CD4-positive, alpha-beta T cell (primary cell): ENCODE data around the gene ATXN1L. TPM values are rescaled to one million over a fixed set of nuclear protein-coding genes. Genes with fewer than 3 reads are reported as not detected.

Experiments used
- ATAC-seq: fragments of 200-7000 bp; cut with Tn5 transposase; one replicate; pipeline ENCODE4 v1.10.0; 2022; ENCODE audit warnings: mild to moderate bottlenecking; ENCODE audit not compliant: poor library complexity
- CTCF ChIA-PET: fragments of 350-600 bp; sonication (Branson Sonifier 250); formaldehyde crosslinking; loops from one replicate; lab custom pipeline; 2021; ENCODE audit warnings: antibody characterized with exemption, inconsistent platforms; lab: Charles Lee
- POLR2A ChIA-PET: fragments of 350-600 bp; sonication (Branson Sonifier 250); formaldehyde crosslinking; loops from one replicate; lab custom pipeline; 2021; ENCODE audit warnings: antibody characterized with exemption, inconsistent platforms; lab: Charles Lee
- DNase-seq, 14 experiments: peaks; one replicate each; pipeline ENCODE4 v3.0.0-alpha.2; 2013 to 2020; ENCODE audit warnings: mixed read lengths in 2 of 14
- H3K27ac ChIP-seq, 2 donors: one replicate each; pipeline versions ENCODE4 v1.5.1 to v1.7.0; 2013; ENCODE audit warnings: low read length in 2 of 2, low read depth in 1 of 2, mild to moderate bottlenecking in 1 of 2
- H3K27me3 ChIP-seq, 2 experiments: 1 replicate in 1 of 2; 2 replicates in 1 of 2; pipeline versions ENCODE4 v1.6.1 to v1.7.0; 2013; ENCODE audit warnings: low read length in 2 of 2, control low read depth in 1 of 2, mild to moderate bottlenecking in 1 of 2, moderate library complexity in 1 of 2; ENCODE audit not compliant: insufficient read depth in 2 of 2, control insufficient read depth in 1 of 2
- H3K36me3 ChIP-seq: one replicate; pipeline ENCODE4 v1.6.1; 2013; ENCODE audit warnings: low read length, control low read depth; ENCODE audit not compliant: insufficient read depth
- H3K4me1 ChIP-seq: one replicate; pipeline ENCODE4 v1.6.1; 2013; ENCODE audit warnings: low read length, control low read depth; ENCODE audit not compliant: insufficient read depth
- H3K4me3 ChIP-seq: one replicate; pipeline ENCODE4 v1.5.1; 2013; ENCODE audit warnings: mild to moderate bottlenecking, low read length, moderate library complexity
- H3K9me3 ChIP-seq, 2 experiments: 1 replicate in 1 of 2; 2 replicates in 1 of 2; pipeline versions ENCODE4 v1.6.1 to v1.7.0; 2013; ENCODE audit warnings: low read length in 2 of 2, mild to moderate bottlenecking in 2 of 2, control low read depth in 1 of 2, moderate library complexity in 1 of 2; ENCODE audit not compliant: control insufficient read depth in 1 of 2, insufficient read depth in 1 of 2
- H3K27ac Mint-ChIP-seq: one replicate; pipeline ENCODE4 v1.8.0; 2020; ENCODE audit warnings: mixed read lengths
- H3K27me3 Mint-ChIP-seq: one replicate; pipeline ENCODE4 v1.8.0; 2021; ENCODE audit warnings: mixed read lengths
- H3K36me3 Mint-ChIP-seq: one replicate; pipeline ENCODE4 v1.8.0; 2021; ENCODE audit warnings: low read depth, mixed read lengths
- H3K4me1 Mint-ChIP-seq: one replicate; pipeline ENCODE4 v1.8.0; 2021; ENCODE audit warnings: low read depth, mixed read lengths
- H3K4me3 Mint-ChIP-seq: one replicate; pipeline ENCODE4 v1.8.0; 2020; ENCODE audit warnings: mild to moderate bottlenecking, mixed read lengths
- H3K9me3 Mint-ChIP-seq: one replicate; pipeline ENCODE4 v1.8.0; 2020; ENCODE audit warnings: mixed read lengths
- intact Hi-C, 2 experiments: fragments of 100-400 bp; cut with DNase I in 1 of 2; cut with micrococcal nuclease in 1 of 2; formaldehyde crosslinking; loops; one replicate each; pipeline versions ENCODE4 v1.15.1 to v1.9.0; 2023 to 2025; cut with DNase I, micrococcal nuclease
- total RNA-seq, 174 experiments: library from RNA in 2 of 174; stranded (reverse) in 2 of 174; gene quantifications; one replicate each; pipeline ENCODE4 v1.2.3 and lab custom pipeline; 2021 to 2026
- TF ChIP-seq, protein P1 (sequence below): fragments of 200-600 bp; IDR thresholded peaks from one replicate; pipeline ENCODE4 v1.8.0; 2022; ENCODE audit warnings: antibody characterized with exemption, mild to moderate bottlenecking

Gene ATXN1L
- total RNA-seq, 2 experiments from 2014 or later: 61.0 to 61.1 TPM

DNA sequence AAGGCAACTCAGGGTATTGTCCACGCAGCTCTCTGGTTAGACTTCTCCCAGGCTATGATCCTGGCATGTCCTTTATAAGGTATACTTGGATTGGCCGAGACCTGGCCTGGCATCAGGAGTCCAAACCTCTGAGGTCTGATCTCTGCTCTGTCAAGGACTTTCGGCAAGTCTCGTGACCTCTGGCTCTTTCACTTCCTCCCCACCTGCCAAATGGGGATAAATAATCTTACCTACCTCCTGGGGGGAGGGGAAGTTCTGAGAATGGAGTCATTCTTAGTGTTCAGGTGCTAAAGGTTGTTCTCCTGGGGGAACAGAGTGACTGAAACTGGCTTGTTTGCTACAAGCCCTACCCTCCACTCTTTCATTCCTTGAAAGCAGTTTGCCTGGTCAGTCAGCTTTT lies 7.6 kb downstream of the ATXN1L start:
- Mint-ChIP-seq H3K4me3 (no peak overlapping the region), H3K27ac (no peak overlapping the region), H3K4me1 (peaks cover 64% of the 10 kb centered on the region), H3K27me3 (no peaks in the 10 kb centered on the region), H3K36me3 (peaks cover 72% of the 10 kb centered on the region), H3K9me3 (no peaks in the 10 kb centered on the region)
- TF ChIP-seq, protein P1, sequence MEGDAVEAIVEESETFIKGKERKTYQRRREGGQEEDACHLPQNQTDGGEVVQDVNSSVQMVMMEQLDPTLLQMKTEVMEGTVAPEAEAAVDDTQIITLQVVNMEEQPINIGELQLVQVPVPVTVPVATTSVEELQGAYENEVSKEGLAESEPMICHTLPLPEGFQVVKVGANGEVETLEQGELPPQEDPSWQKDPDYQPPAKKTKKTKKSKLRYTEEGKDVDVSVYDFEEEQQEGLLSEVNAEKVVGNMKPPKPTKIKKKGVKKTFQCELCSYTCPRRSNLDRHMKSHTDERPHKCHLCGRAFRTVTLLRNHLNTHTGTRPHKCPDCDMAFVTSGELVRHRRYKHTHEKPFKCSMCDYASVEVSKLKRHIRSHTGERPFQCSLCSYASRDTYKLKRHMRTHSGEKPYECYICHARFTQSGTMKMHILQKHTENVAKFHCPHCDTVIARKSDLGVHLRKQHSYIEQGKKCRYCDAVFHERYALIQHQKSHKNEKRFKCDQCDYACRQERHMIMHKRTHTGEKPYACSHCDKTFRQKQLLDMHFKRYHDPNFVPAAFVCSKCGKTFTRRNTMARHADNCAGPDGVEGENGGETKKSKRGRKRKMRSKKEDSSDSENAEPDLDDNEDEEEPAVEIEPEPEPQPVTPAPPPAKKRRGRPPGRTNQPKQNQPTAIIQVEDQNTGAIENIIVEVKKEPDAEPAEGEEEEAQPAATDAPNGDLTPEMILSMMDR: no peak
- Histone ChIP-seq H3K27ac (no peak overlapping the region), H3K4me1 (peaks cover 22% of the 10 kb centered on the region), H3K9me3 (no peaks in the 10 kb centered on the region), H3K27me3 (no peaks in the 10 kb centered on the region), H3K36me3 (peaks cover 52% of the 10 kb centered on the region), H3K4me3 (no peak overlapping the region)
- ChIA-PET POLR2A (interaction anchor here (1.8 kb wide), 1 partner anchor 28 kb away, joined by 8 read pairs; no protein-coding TSS in a partner anchor), CTCF (interaction anchor here (0.7 kb wide), 1 partner anchor 15 kb away, joined by 3 read pairs; no protein-coding TSS in a partner anchor)
- no peak for ATAC-seq
- no peak for DNase-seq
- intact Hi-C loops: no loop called here

DNA sequence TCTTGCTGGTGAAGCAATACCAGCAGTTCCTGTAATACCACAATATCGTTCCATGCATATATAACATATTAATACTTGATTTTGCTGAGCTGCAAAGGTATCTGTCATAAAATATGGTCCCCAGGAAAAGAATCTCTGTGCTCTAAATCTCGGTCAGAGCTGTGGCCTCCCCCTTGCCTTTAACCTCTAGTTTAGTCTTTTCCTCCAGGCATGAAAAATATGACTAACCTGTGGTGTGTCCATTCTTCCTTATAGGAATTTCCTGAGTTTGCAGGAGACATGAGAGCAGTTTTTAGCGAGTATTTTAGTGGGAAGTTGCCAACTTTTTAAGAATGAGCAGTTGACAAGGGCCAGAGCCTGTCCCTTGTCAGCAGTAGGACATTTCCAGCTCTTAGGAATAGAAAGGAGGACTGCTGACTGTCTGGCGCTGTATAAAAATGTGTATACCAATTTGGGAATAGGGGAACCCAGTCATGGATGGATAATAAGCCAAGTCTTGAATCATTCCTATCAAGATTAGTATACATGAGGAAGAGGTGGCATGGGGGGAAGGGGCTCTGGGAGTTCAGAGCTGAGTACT lies 8.7 kb downstream of the ATXN1L start:
- TF ChIP-seq, protein P1: no peak
- Histone ChIP-seq H3K27me3 (no peaks in the 10 kb centered on the region), H3K36me3 (peaks cover 50% of the 10 kb centered on the region), H3K9me3 (no peaks in the 10 kb centered on the region), H3K4me3 (no peak overlapping the region), H3K4me1 (peaks cover 22% of the 10 kb centered on the region), H3K27ac (no peak overlapping the region)
- ATAC-seq (no peak), DNase-seq (no peak)
- no peaks in the 10 kb centered on the region for H3K27me3 Mint-ChIP-seq
- peaks cover 70% of the 10 kb centered on the region for H3K4me1 Mint-ChIP-seq
- H3K9me3 Mint-ChIP-seq: no peaks in the 10 kb centered on the region
- intact Hi-C loops: no loop called here
- ChIA-PET CTCF (interaction anchor here (1.0 to 6.3 kb wide), 3 partner anchors 11 to 27 kb away, joined by 4 to 35 read pairs (median 4); partner anchors contain the start of gene ZNF821), POLR2A (interaction anchor here (0.8 to 0.9 kb wide), 2 partner anchors 26 to 46 kb away, joined by 4 to 5 read pairs; partner anchors contain the start of gene AP1G1)
- H3K4me3 Mint-ChIP-seq: no peak overlapping the region
- peaks cover 74% of the 10 kb centered on the region for H3K36me3 Mint-ChIP-seq
- H3K27ac Mint-ChIP-seq: peak overlapping the region; percentile 4

DNA sequence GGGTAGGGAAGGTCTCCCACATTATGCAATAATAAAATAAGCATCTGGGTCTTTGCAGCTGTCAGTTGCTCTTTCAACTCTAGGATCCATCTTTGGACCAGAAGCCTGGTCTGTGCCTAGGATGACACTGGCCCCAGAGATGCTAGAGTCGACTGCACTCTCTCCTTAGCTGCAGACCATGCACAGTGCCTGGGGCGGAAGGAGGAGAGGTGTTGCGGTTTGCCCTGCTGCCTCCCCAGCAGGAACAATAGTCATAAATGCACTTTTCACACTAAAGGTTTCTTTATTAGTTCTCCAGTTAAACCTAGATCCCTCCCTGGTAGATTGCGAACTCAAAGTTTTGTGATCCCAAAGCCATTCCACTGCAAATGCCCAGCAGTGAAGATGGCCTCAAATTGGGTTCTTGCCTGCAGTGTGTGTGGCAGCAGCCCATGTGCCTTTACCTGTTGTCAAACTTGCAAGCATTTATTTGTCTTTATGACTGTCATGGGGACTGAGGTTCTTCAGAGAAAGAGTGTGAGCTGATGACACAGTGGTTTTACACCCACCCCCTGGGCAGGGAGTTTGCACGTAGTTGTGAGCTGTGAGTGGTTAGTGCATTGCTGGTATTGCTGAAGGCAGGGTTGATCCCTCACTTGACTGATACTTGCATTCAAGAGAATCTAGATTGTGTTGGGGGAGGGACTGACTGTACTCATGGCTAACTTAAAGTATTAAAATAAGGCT lies 10.3 kb downstream of the ATXN1L start:
- H3K27ac Mint-ChIP-seq: peak overlapping the region; percentile 68
- Histone ChIP-seq H3K27ac (peak overlapping the region in 1 of 2 donors; percentile 11), H3K4me1 (peaks cover 22% of the 10 kb centered on the region), H3K9me3 (no peaks in the 10 kb centered on the region), H3K36me3 (peaks cover 44% of the 10 kb centered on the region), H3K4me3 (no peak overlapping the region), H3K27me3 (no peaks in the 10 kb centered on the region)
- TF ChIP-seq, protein P1: no peak
- peak; percentile 63 for ATAC-seq
- peak in 2 of 14 experiments; percentile 20 to 60 for DNase-seq
- ChIA-PET CTCF (interaction anchor here (6.3 kb wide), 1 partner anchor 26 kb away, joined by 35 read pairs; the partner anchor contains the start of gene ZNF821), POLR2A (interaction anchor here (0.6 to 1.4 kb wide), 3 partner anchors 14 to 36 kb away, joined by 3 to 4 read pairs (median 3); no protein-coding TSS in a partner anchor)
- no peaks in the 10 kb centered on the region for H3K27me3 Mint-ChIP-seq
- peaks cover 69% of the 10 kb centered on the region for H3K36me3 Mint-ChIP-seq
- intact Hi-C loops: no loop called here
- H3K4me3 Mint-ChIP-seq: no peak overlapping the region
- H3K9me3 Mint-ChIP-seq: no peaks in the 10 kb centered on the region
- peaks cover 66% of the 10 kb centered on the region for H3K4me1 Mint-ChIP-seq
